ENCODE measurements around the gene RALGPS2. TPM values are rescaled to one million over a fixed set of nuclear protein-coding genes. Genes with fewer than 3 reads are reported as not detected.
A peak's percentile ranks its signal among the peaks of the same experiment; 100 is the strongest.

The RALGPS2 gene
- total and polyA plus RNA-seq, 10 donors: 25.6 to 118 (median 77.2) TPM

- peak overlapping the region in 1 of 8 donors; percentile 32 for H3K27ac ChIP-seq
- no peak for DNase-seq
- TF ChIP-seq POLR2A (IDR thresholded peaks at IDR 0.05) (no peak), POLR2AphosphoS5 (IDR thresholded peaks at IDR 0.05) (no peak), CTCF (IDR thresholded peaks at IDR 0.05 in 8 of 11, conservative IDR thresholded peaks at IDR 0.05 in 3 of 11) (no peak)
- intact Hi-C loops (cut with DNase I; ENCODE audit: low total_unique reads): no loop called here
- H3K27me3 ChIP-seq (replicated peaks in 1 of 7): no peaks in the 10 kb centered on the region
- peaks cover 0 to 3% (median 0%) of the 10 kb centered on the region in 6 donors for H3K36me3 ChIP-seq
- H3K4me3 ChIP-seq: no peak overlapping the region
- H3K4me1 ChIP-seq: peaks cover 0 to 55% (median 6%) of the 10 kb centered on the region in 6 donors
- WGBS, 5 donors: 85 to 98% (median 94%) methylated on average over 4 of the region's 4 CpGs
- H3K9me3 ChIP-seq: peaks cover 0 to 18% (median 15%) of the 10 kb centered on the region in 8 donors
Observed at GRCh38 chr1:178927003-178927402, 202.0 kb downstream of the RALGPS2 start.

- peak; percentile 36 for DNase-seq
- TF ChIP-seq POLR2A (IDR thresholded peaks at IDR 0.05) (no peak), CTCF (IDR thresholded peaks at IDR 0.05 in 8 of 11, conservative IDR thresholded peaks at IDR 0.05 in 3 of 11) (no peak), POLR2AphosphoS5 (IDR thresholded peaks at IDR 0.05) (no peak)
- intact Hi-C loops (cut with DNase I; ENCODE audit: low total_unique reads): no loop called here
- no peak overlapping the region for H3K4me3 ChIP-seq
- peaks cover 0 to 18% (median 15%) of the 10 kb centered on the region in 8 donors for H3K9me3 ChIP-seq
- no peaks in the 10 kb centered on the region for H3K27me3 ChIP-seq (replicated peaks in 1 of 7)
- 94 to 98% (median 97%) methylated on average over 4 of the region's 4 CpGs for WGBS, 5 donors
- peaks cover 0 to 65% (median 14%) of the 10 kb centered on the region in 6 donors for H3K4me1 ChIP-seq
- H3K36me3 ChIP-seq: peaks cover 0 to 3% (median 0%) of the 10 kb centered on the region in 6 donors
- H3K27ac ChIP-seq: peak overlapping the region in 3 of 8 donors; percentile 2 to 32 (median 11)
Observed at GRCh38 chr1:178928041-178928440, 203.0 kb downstream of the RALGPS2 start.

GRCh38 chr1:178928976-178929375 is 203.9 kb downstream of the RALGPS2 start:
- intact Hi-C loops (cut with DNase I; ENCODE audit: low total_unique reads): no loop called here

More at GRCh38 chr1:178928976-178929375, 203.9 kb downstream of the RALGPS2 start:
- WGBS, 5 donors: 62 to 77% (median 65%) methylated on average over 1 of the region's 1 CpG
- DNase-seq: no peak
- TF ChIP-seq CTCF (IDR thresholded peaks at IDR 0.05 in 8 of 11, conservative IDR thresholded peaks at IDR 0.05 in 3 of 11): no peak
- no peak for TF ChIP-seq POLR2AphosphoS5 (IDR thresholded peaks at IDR 0.05)
- no peak for TF ChIP-seq POLR2A (IDR thresholded peaks at IDR 0.05)
- peaks cover 0 to 15% (median 13%) of the 10 kb centered on the region in 8 donors for H3K9me3 ChIP-seq
- H3K36me3 ChIP-seq: no peaks in the 10 kb centered on the region
- H3K27me3 ChIP-seq (replicated peaks in 1 of 7): no peaks in the 10 kb centered on the region
- no peak overlapping the region for H3K4me3 ChIP-seq
- H3K27ac ChIP-seq: peak overlapping the region in 4 of 8 donors; percentile 2 to 32 (median 20)
- peaks cover 0 to 75% (median 23%) of the 10 kb centered on the region in 6 donors for H3K4me1 ChIP-seq

Measured in spleen (tissue), 11 donors.